ENCODE results near the gene EFR3B.
"Not testable (repeated sequence)": the region's sequence is repeated elsewhere in the genome, so short reads cannot be mapped to it uniquely, and the experiment has no call there.

EFR3B gene

GRCh38 chr2:25150993-25151392, 109.1 kb downstream of the EFR3B start:
- not testable (repeated sequence) for DNase-seq (ENCODE audit: low spot score)

GRCh38 chr2:25151718-25152117, 109.8 kb downstream of the EFR3B start:
- no peak for DNase-seq (ENCODE audit: low spot score)

GRCh38 chr2:25155401-25155800, 113.5 kb downstream of the EFR3B start:
- no peak for DNase-seq (ENCODE audit: low spot score)

GRCh38 chr2:25158096-25158852, 116.4 kb downstream of the EFR3B start:
- DNase-seq (ENCODE audit: low spot score) = no peak

- peak; percentile 20 for DNase-seq (ENCODE audit: low spot score)
Observed at GRCh38 chr2:25159949-25160348, 118.1 kb downstream of the EFR3B start.

GRCh38 chr2:25160376-25160775, 118.5 kb downstream of the EFR3B start:
- no peak for DNase-seq (ENCODE audit: low spot score)

- peak; percentile 19 for DNase-seq (ENCODE audit: low spot score)
Observed at GRCh38 chr2:25161055-25161781, 119.3 kb downstream of the EFR3B start.

GRCh38 chr2:25162061-25162460, 120.2 kb downstream of the EFR3B start:
- DNase-seq (ENCODE audit: low spot score) = not testable (repeated sequence)

- no peak for DNase-seq (ENCODE audit: low spot score)
Observed at GRCh38 chr2:25164561-25164960, 122.7 kb downstream of the EFR3B start.

- no peak for DNase-seq (ENCODE audit: low spot score)
Observed at GRCh38 chr2:25165992-25166875, 124.4 kb downstream of the EFR3B start.

- DNase-seq (ENCODE audit: low spot score) = peak; percentile 31
Observed at GRCh38 chr2:25168256-25169072, 126.6 kb downstream of the EFR3B start, which contains the start of gene POMC. Gene POMC, minus strand, starts transcription at chr2:25168580. Its CDS starts 3,808 bp downstream, at chr2:25164772.

- no peak for DNase-seq (ENCODE audit: low spot score)
Observed at GRCh38 chr2:25169073-25169470, 127.2 kb downstream of the EFR3B start.

GRCh38 chr2:25170888-25171287, 129.0 kb downstream of the EFR3B start:
- DNase-seq (ENCODE audit: low spot score) = no peak

GRCh38 chr2:25173719-25174118, 131.8 kb downstream of the EFR3B start:
- DNase-seq (ENCODE audit: low spot score) = no peak

- no peak for DNase-seq (ENCODE audit: low spot score)
Observed at GRCh38 chr2:25174192-25174861, 132.5 kb downstream of the EFR3B start.

GRCh38 chr2:25176138-25176537, 134.3 kb downstream of the EFR3B start:
- DNase-seq (ENCODE audit: low spot score) = no peak

- DNase-seq (ENCODE audit: low spot score) = no peak
Observed at GRCh38 chr2:25176541-25177181, 134.8 kb downstream of the EFR3B start.

GRCh38 chr2:25177211-25177611, 135.3 kb downstream of the EFR3B start:
- DNase-seq (ENCODE audit: low spot score) = no peak

- no peak for DNase-seq (ENCODE audit: low spot score)
Observed at GRCh38 chr2:25178976-25179375, 137.1 kb downstream of the EFR3B start.

GRCh38 chr2:25184254-25184653, 142.4 kb downstream of the EFR3B start:
- DNase-seq (ENCODE audit: low spot score) = no peak

All from AG08395 (cell line).